Epidermal melanocyte (primary cell): ENCODE data around the gene HS6ST2.

ENCODE experiments used
- DNase-seq: peaks from one replicate; pipeline ENCODE4 v3.0.0; 2011; ENCODE audit warnings: low spot score; ENCODE audit not compliant: insufficient read length

The HS6ST2 gene

DNA sequence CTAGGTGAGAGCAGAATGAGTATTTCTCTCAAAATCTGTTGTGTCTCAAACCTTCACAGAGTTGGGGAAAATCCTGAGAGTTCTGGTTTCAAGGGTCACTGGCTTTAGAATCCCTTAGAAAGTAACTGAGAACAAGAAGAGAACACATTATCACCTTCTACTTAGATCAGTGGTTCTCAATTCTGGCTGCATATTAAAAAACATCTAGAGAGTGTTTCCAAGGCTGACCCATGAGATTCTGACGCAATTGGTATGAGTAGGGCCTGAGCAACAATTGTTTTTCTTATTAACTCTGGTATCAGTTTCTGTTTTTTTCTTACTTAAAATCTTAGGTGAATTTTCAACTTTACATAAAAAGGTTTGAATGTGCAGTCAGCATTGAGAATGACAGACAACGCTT lies 212.8 kb downstream of the HS6ST2 start:
- no peak for DNase-seq

DNA sequence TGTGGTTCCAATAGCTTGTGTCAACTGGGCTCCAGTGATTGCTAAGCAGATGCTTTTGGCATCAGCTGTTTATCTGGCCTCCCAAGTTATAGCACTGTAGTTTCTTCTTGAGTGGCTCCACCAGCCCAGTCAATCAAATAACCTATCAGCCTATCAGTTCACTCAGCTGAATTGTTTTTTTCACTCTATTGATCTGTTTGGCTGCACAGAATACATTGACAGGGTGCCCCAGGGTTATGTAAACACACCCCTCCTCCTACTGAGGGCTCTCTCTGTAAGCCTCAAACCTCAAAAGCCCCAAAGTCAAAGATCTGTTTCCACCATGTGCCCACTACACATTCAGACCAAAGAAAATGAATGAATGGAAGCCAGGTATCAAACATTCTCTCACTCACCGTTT lies 214.0 kb downstream of the HS6ST2 start:
- no peak for DNase-seq

- DNase-seq = no peak
Observed at GRCh38 chrX:132743086-132743485, 215.3 kb downstream of the HS6ST2 start.

DNA sequence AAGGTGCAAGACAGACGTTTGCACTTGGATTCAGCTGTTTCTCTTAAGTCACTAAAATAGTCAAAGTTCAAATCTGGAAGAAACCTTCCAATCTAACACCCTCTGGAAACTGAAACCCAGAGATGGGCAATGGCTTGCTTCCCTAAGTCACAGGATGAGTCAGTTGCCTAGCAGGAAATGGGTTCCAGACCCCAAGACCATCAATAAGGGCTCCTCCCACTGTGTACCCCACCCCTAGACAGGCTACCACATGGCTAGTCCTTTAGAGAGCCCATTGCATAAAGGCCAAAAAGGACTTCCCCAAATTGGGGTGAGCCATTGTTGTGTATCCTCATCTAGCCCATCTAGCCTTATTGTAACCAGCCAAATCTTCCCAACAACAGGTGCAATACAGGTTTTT lies 216.2 kb downstream of the HS6ST2 start:
- no peak for DNase-seq

- DNase-seq = no peak
Observed at GRCh38 chrX:132741689-132742088, 216.7 kb downstream of the HS6ST2 start.

GRCh38 chrX:132740316-132741123 lies 217.9 kb downstream of the HS6ST2 start:
- DNase-seq = no peak

DNA sequence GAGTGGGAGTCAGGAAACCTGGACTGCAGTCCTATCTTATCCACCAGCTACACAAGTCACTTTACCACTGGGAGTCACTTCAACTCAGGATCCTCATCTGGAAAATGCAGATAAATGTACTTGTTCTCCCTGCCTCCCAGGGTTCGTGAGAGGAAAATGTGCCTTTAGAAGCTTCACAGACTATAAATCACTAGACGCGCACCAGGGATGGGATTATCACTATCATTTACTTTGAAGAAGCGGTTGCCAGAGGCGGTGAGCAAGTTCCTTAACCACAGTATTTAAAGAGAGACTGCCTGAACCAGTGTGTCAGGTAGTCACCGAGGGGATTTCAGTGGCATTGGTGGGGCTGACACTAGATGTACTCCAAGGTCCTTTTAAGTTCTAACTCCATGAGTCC lies 219.5 kb downstream of the HS6ST2 start:
- DNase-seq = no peak

DNA sequence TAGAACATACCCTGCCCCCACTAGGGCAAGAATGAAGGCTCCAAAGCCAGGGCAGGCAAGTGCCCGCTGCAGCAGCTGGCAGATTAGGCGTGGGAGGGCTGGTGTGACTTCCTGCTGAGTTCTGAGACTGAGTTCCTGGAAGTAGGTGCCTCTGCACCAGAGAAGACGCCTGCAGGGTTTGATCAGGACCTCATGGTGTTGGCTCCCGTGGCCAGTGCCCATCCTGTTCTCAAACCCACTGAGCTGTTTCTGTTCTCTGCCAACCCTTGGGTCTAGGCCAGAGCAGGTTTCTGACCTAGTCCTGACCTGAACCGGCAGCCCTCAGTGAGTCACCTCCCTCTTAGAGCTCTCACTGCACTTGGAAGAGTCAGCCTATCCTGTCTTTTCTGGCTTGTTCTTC lies 220.7 kb downstream of the HS6ST2 start:
- no peak for DNase-seq

DNA sequence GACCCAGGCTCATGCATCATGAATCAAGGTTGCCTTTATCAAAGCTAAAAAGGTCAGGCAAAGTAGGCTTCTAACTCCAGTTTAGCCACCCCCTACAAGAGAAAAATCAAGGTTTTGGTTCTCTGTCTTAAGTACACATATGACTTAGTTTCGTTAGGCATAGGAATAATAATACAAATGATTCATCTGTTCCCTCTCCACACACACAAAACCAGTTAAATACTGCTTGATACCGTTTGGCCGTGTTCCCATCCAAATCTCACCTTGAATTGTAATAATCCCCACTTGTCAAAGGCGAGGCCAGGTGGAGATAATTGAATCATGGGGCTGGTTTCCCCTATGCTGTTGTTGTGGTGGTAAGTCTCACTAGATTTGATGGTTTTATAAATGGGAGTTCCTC lies 226.2 kb downstream of the HS6ST2 start:
- DNase-seq = no peak

GRCh38 chrX:132730726-132731125 lies 227.7 kb downstream of the HS6ST2 start:
- DNase-seq = no peak

GRCh38 chrX:132730266-132730665 lies 228.2 kb downstream of the HS6ST2 start:
- DNase-seq = no peak

DNA sequence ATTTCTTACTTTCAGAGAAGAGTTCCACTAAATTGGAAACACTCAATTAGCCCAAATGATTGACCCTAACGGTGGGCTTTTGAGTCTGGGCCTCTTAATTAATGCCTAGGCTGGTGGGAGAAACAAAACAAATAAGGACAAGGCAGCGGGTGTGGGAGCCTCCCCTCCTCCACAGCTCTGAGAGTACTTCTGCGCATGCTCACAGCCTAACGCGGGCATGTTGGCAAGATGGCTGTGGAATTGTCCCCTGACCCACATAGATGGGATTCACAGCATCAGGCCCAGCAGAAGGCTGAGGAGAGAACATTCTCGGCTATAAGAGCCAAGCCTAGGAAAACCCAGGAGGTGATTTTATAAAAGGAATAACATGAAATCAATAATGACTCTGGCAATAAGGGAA lies 230.1 kb downstream of the HS6ST2 start:
- no peak for DNase-seq

- no peak for DNase-seq
Observed at GRCh38 chrX:132718431-132718958, 239.9 kb downstream of the HS6ST2 start.

- DNase-seq = no peak
Observed at GRCh38 chrX:132716006-132716405, 242.4 kb downstream of the HS6ST2 start.

DNA sequence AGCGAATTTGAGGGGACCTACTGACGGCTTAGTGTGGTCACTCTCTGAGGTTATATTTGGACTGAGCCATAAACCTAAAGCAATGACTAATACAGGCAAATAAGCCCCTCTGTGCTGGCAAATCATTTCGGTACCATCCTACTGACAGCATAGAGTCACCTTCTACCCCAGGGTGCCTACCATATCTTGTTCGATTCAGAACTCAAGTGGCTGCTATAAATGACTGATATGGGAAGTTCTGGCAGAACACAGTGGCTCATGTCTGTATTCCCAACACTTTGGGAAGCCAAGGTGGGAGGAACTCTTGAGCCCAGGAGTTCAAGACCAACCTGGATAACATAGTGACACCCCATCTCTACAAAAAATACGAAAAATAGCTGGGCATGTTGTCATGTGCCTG lies 243.5 kb downstream of the HS6ST2 start:
- no peak for DNase-seq

GRCh38 chrX:132712350-132712749 lies 246.1 kb downstream of the HS6ST2 start:
- no peak for DNase-seq

GRCh38 chrX:132710656-132711155 lies 247.7 kb downstream of the HS6ST2 start:
- DNase-seq = no peak

GRCh38 chrX:132708529-132708928 lies 249.9 kb downstream of the HS6ST2 start:
- no peak for DNase-seq

DNA sequence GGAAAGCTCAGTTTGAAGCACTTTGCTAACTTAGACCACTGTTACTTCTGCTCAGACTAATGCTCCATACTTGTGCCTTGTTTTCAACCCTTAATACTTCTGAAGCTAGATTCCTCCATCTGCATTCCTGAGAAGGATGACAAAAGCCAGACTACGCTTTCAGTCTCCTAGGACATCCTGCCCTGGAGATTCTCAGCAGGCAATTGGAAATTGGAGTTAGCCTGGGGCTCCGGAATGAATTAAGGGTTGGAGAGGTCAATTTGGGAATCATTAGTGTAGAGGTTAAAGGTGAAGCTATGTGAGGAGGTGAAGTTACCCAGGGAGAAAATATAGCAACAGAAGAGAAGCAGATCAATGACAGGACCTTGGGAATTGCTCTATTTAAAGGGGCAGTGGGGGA lies 253.7 kb downstream of the HS6ST2 start:
- DNase-seq = no peak

- DNase-seq = no peak
Observed at GRCh38 chrX:132694382-132694781, 264.0 kb downstream of the HS6ST2 start.

GRCh38 chrX:132692526-132692925 lies 265.9 kb downstream of the HS6ST2 start:
- DNase-seq = no peak

GRCh38 chrX:132692066-132692465 lies 266.4 kb downstream of the HS6ST2 start:
- no peak for DNase-seq
